SK-N-SH (cell line): ENCODE measurements around the gene CCDC60. TPM values are rescaled to one million over a fixed set of nuclear protein-coding genes. Genes with fewer than 3 reads are reported as not detected.

Experiments used
- CTCF ChIA-PET: fragments of 300-600, 350-600 bp; formaldehyde crosslinking; extraction: SDS; loops from one replicate; lab custom pipeline; 2021; lab: Yijun Ruan, JAX
- POLR2A ChIA-PET: fragments of 350-600 bp; sonication (Branson Sonifier 250); formaldehyde crosslinking; extraction: SDS; loops from one replicate; lab custom pipeline; 2020; ENCODE audit warnings: antibody characterized with exemption, inconsistent platforms; lab: Yijun Ruan, JAX
- DNase-seq: peaks from one replicate; pipeline ENCODE4 v3.0.0; 2012
- H2AFZ ChIP-seq: fragments of 200-600 bp; sonication (generic); 2 replicates; pipeline ENCODE4 v1.8.1; 2016; ENCODE audit warnings: antibody characterized with exemption, mild to moderate bottlenecking, low read depth
- H3F3A ChIP-seq: fragments of 200-600 bp; sonication (generic); replicated peaks from 2 replicates; pipeline ENCODE3; 2016; ENCODE audit warnings: antibody characterized with exemption, mild to moderate bottlenecking; ENCODE audit not compliant: insufficient read depth
- H3K27ac ChIP-seq, 2 experiments: fragments of 200-500 bp in 1 of 2; fragments of 200-600 bp in 1 of 2; sonication (Bioruptor generic) in 1 of 2; sonication (generic), shearing (Covaris generic) in 1 of 2; 2 replicates each; pipeline versions ENCODE4 v1.5.1 to v1.6.1; 2014 to 2016; ENCODE audit warnings: low read depth in 2 of 2, inconsistent platforms in 1 of 2, low read length in 1 of 2, mild to moderate bottlenecking in 1 of 2, mixed read lengths in 1 of 2
- H3K27me3 ChIP-seq: fragments of 200-600 bp; sonication (generic), shearing (Covaris generic); 2 replicates; pipeline ENCODE4 v1.6.1; 2016; ENCODE audit warnings: mixed run types; ENCODE audit not compliant: insufficient read depth
- H3K36me3 ChIP-seq, 2 experiments: fragments of 200-500 bp in 1 of 2; fragments of 200-600 bp in 1 of 2; sonication (Bioruptor generic) in 1 of 2; sonication (generic) in 1 of 2; replicated peaks in 1 of 2; 2 replicates each; pipeline versions ENCODE3 to v1.5.1; 2014 to 2016; ENCODE audit warnings: low read length in 1 of 2, mild to moderate bottlenecking in 1 of 2; ENCODE audit not compliant: insufficient read depth in 2 of 2, control insufficient read depth in 1 of 2
- H3K4me1 ChIP-seq, 2 experiments: fragments of 200-500 bp in 1 of 2; fragments of 200-600 bp in 1 of 2; sonication (Bioruptor generic) in 1 of 2; sonication (generic), shearing (Covaris generic) in 1 of 2; 2 replicates each; pipeline versions ENCODE4 v1.5.1 to v1.6.1; 2014 to 2016; ENCODE audit warnings: low read depth in 1 of 2, low read length in 1 of 2, mixed run types in 1 of 2; ENCODE audit not compliant: insufficient read depth in 2 of 2, control insufficient read depth in 1 of 2
- H3K4me2 ChIP-seq: fragments of 200-600 bp; sonication (generic), shearing (Covaris generic); 2 replicates; pipeline ENCODE4 v1.6.1; 2017; ENCODE audit warnings: mixed run types
- H3K4me3 ChIP-seq, 2 experiments: fragments of 200-500 bp in 1 of 2; fragments of 200-600 bp in 1 of 2; sonication (Bioruptor generic) in 1 of 2; sonication (generic), shearing (Covaris generic) in 1 of 2; 2 replicates each; pipeline versions ENCODE4 v1.5.1 to v1.8.1; 2014 to 2016; ENCODE audit warnings: low read depth in 2 of 2, inconsistent platforms in 1 of 2, low read length in 1 of 2, mild to moderate bottlenecking in 1 of 2, mixed read lengths in 1 of 2, moderate library complexity in 1 of 2
- H3K79me2 ChIP-seq: fragments of 200-600 bp; sonication (generic); 2 replicates; pipeline ENCODE4 v1.8.1; 2017; ENCODE audit warnings: mild to moderate bottlenecking; ENCODE audit not compliant: insufficient read depth
- H3K9ac ChIP-seq: fragments of 200-600 bp; sonication (generic); 2 replicates; pipeline ENCODE4 v1.6.1; 2017; ENCODE audit warnings: mixed run types
- H3K9me2 ChIP-seq: fragments of 200-600 bp; sonication (generic); 2 replicates; pipeline ENCODE4 v1.6.1; 2017; ENCODE audit warnings: mixed run types
- H3K9me3 ChIP-seq: fragments of 200-600 bp; sonication (generic); 2 replicates; pipeline ENCODE4 v1.6.1; 2017; ENCODE audit warnings: mixed run types, mild to moderate bottlenecking, moderate library complexity
- H4K20me1 ChIP-seq: fragments of 200-600 bp; sonication (generic); 2 replicates; pipeline ENCODE4 v1.6.1; 2017; ENCODE audit warnings: mild to moderate bottlenecking, mixed run types; ENCODE audit not compliant: insufficient read depth
- TEAD4 ChIP-seq: IDR thresholded peaks from 2 replicates; pipeline ENCODE4 v1.4.0; 2012; ENCODE audit warnings: mild to moderate bottlenecking, borderline replicate concordance; ENCODE audit not compliant: insufficient read depth
- WGBS: methylation state at CpG from one replicate; pipeline ENCODE4 v1.1.6; 2017; ENCODE audit warnings: low lambda C conversion rate; 5-methylcytosine and 5-hydroxymethylcytosine counted together
- polyA plus RNA-seq, 3 experiments: library from polyadenylated mRNA; depleted of rRNA; stranded (reverse); fragments of >200 nt; gene quantifications; 2 replicates each; pipeline ENCODE4 v1.2.3, GENCODE V29; 2012
- TF ChIP-seq, protein P1 (sequence below): IDR thresholded peaks from 2 replicates; pipeline ENCODE4 v1.6.1; 2012; ENCODE audit warnings: mild to moderate bottlenecking, low read depth, low read length, moderate library complexity
- TF ChIP-seq, protein P2 (sequence below): fragments of 150-350 bp; IDR thresholded peaks from 2 replicates; pipeline ENCODE4 v1.6.1; 2017; ENCODE audit warnings: antibody characterized with exemption, low read length, low read depth, borderline replicate concordance
- TF ChIP-seq, protein P3 (sequence below): IDR thresholded peaks from 2 replicates; pipeline ENCODE4; 2012

Gene CCDC60
- polyA plus RNA-seq, 1 of the 3 experiments (the other 2 are of a cell fraction), result not detected

DNA sequence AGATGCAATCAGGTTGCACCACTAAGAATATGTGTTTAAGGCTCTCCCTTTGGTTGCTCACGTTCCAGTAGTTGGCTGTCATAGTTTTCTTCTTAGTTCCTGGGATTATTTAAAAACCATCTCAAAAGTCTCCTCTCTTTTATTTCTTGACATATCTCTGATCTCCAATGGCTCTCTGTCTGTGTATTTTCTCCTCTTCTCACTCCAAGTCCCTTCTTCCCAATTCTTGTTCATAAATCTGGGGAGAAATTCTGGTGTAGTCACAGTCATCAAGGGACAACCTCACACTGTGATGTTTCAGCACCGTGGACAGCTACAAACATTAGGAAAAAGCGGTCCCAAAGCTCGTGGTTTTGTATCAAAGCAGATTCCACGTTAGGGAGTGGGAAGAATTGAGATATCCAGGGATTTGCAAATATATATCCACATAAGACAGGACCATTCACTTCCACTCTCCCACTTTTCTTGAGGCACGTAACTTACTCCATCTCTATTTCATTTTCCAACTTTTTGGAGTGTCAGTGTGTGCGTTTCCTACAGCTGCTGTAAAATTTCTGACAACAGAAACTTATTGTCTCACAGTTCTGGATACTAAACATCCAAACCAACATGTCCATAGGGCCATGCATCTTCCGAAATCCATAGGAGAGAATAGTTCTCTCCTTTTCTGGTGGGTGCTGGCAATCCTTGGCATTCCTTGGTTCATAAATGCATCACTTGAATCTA is 178.4 kb downstream of the CCDC60 start:
- WGBS, result 42% methylated on average over 8 of the region's 8 CpGs
- no peaks in the 10 kb centered on the region for H3K9me2 ChIP-seq
- no peaks in the 10 kb centered on the region for H3K79me2 ChIP-seq
- no peaks in the 10 kb centered on the region for H4K20me1 ChIP-seq
- H3K27ac ChIP-seq, result no peak overlapping the region
- DNase-seq, result no peak
- ChIA-PET POLR2A (no interaction called here), CTCF (no interaction called here)
- H3K4me2 ChIP-seq, result no peak overlapping the region
- H3K9me3 ChIP-seq, result no peaks in the 10 kb centered on the region
- H3K4me3 ChIP-seq, result no peak overlapping the region
- H3K9ac ChIP-seq, result no peak overlapping the region
- no peaks in the 10 kb centered on the region for H3F3A ChIP-seq
- no peak overlapping the region for H2AFZ ChIP-seq
- H3K4me1 ChIP-seq, result peaks cover 0 to 3% of the 10 kb centered on the region in 2 experiments; a peak in 1 of 4 replicates
- TF ChIP-seq, protein P1, sequence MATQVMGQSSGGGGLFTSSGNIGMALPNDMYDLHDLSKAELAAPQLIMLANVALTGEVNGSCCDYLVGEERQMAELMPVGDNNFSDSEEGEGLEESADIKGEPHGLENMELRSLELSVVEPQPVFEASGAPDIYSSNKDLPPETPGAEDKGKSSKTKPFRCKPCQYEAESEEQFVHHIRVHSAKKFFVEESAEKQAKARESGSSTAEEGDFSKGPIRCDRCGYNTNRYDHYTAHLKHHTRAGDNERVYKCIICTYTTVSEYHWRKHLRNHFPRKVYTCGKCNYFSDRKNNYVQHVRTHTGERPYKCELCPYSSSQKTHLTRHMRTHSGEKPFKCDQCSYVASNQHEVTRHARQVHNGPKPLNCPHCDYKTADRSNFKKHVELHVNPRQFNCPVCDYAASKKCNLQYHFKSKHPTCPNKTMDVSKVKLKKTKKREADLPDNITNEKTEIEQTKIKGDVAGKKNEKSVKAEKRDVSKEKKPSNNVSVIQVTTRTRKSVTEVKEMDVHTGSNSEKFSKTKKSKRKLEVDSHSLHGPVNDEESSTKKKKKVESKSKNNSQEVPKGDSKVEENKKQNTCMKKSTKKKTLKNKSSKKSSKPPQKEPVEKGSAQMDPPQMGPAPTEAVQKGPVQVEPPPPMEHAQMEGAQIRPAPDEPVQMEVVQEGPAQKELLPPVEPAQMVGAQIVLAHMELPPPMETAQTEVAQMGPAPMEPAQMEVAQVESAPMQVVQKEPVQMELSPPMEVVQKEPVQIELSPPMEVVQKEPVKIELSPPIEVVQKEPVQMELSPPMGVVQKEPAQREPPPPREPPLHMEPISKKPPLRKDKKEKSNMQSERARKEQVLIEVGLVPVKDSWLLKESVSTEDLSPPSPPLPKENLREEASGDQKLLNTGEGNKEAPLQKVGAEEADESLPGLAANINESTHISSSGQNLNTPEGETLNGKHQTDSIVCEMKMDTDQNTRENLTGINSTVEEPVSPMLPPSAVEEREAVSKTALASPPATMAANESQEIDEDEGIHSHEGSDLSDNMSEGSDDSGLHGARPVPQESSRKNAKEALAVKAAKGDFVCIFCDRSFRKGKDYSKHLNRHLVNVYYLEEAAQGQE, result peak; percentile 94
- no peak for TF ChIP-seq TEAD4
- no peaks in the 10 kb centered on the region for H3K27me3 ChIP-seq
- no peaks in the 10 kb centered on the region for H3K36me3 ChIP-seq

DNA sequence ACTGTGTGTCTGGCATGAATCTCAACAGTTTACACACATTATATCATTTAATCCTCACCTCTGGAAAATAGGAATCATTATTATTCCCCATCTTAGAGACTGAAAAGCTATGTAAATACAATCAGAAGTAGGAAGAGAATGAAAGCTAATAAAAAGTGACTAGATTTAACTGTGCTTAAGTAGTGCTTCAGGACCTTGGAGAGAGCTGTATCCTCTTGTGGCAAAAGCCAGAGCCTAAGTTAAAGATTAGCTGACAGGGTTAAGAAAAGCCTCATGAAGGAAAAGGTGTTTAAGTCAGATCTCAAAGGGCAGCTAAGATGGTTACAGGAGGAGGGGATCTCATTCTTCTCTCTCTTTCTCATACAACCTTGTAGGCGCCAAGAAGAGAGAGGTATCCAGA is 193.7 kb downstream of the CCDC60 start:
- Histone ChIP-seq H3F3A (no peaks in the 10 kb centered on the region), H3K27ac (no peak overlapping the region), H4K20me1 (no peaks in the 10 kb centered on the region), H3K79me2 (no peaks in the 10 kb centered on the region), H3K9me3 (no peaks in the 10 kb centered on the region), H3K4me3 (no peak overlapping the region), H3K4me2 (no peak overlapping the region), H3K4me1 (no peaks in the 10 kb centered on the region), H3K9me2 (no peaks in the 10 kb centered on the region), H2AFZ (no peak overlapping the region), H3K36me3 (no peaks in the 10 kb centered on the region), H3K9ac (no peak overlapping the region), H3K27me3 (no peaks in the 10 kb centered on the region)
- TF ChIP-seq, protein P2, sequence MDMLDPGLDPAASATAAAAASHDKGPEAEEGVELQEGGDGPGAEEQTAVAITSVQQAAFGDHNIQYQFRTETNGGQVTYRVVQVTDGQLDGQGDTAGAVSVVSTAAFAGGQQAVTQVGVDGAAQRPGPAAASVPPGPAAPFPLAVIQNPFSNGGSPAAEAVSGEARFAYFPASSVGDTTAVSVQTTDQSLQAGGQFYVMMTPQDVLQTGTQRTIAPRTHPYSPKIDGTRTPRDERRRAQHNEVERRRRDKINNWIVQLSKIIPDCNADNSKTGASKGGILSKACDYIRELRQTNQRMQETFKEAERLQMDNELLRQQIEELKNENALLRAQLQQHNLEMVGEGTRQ, result no peak
- TF ChIP-seq, protein P1, result peak; percentile 87
- TF ChIP-seq, protein P3, sequence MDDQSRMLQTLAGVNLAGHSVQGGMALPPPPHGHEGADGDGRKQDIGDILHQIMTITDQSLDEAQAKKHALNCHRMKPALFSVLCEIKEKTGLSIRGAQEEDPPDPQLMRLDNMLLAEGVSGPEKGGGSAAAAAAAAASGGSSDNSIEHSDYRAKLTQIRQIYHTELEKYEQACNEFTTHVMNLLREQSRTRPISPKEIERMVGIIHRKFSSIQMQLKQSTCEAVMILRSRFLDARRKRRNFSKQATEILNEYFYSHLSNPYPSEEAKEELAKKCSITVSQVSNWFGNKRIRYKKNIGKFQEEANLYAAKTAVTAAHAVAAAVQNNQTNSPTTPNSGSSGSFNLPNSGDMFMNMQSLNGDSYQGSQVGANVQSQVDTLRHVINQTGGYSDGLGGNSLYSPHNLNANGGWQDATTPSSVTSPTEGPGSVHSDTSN, result no peak
- 75% methylated on average over 1 of the region's 1 CpG for WGBS
- DNase-seq, result no peak
- POLR2A ChIA-PET, result no interaction called here
- CTCF ChIA-PET, result interaction anchor here (0.7 to 1.1 kb wide), 2 partner anchors 14 to 84 kb away, joined by 3 to 4 read pairs; no protein-coding TSS in a partner anchor
